Stimulated activated CD4-positive, alpha-beta T cell treated with anti-CD3 and anti-CD28 coated beads, Interleukin-4, amount 100 ng/mL, for 4 hours (primary cell): ENCODE results near the gene SLC24A4.

ENCODE experiments used
- DNase-seq, 2 experiments: peaks; one replicate each; pipeline ENCODE4 v3.0.0-alpha.2; 2020

The SLC24A4 gene, protein sequence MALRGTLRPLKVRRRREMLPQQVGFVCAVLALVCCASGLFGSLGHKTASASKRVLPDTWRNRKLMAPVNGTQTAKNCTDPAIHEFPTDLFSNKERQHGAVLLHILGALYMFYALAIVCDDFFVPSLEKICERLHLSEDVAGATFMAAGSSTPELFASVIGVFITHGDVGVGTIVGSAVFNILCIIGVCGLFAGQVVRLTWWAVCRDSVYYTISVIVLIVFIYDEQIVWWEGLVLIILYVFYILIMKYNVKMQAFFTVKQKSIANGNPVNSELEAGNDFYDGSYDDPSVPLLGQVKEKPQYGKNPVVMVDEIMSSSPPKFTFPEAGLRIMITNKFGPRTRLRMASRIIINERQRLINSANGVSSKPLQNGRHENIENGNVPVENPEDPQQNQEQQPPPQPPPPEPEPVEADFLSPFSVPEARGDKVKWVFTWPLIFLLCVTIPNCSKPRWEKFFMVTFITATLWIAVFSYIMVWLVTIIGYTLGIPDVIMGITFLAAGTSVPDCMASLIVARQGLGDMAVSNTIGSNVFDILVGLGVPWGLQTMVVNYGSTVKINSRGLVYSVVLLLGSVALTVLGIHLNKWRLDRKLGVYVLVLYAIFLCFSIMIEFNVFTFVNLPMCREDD

GRCh38 chr14:92323011-92323915 lies at the start of gene SLC24A4:
TSS of gene SLC24A4 (plus strand) at chr14:92323165. CDS start at chr14:92323831, 666 bp downstream.
- DNase-seq, result no peak

DNA sequence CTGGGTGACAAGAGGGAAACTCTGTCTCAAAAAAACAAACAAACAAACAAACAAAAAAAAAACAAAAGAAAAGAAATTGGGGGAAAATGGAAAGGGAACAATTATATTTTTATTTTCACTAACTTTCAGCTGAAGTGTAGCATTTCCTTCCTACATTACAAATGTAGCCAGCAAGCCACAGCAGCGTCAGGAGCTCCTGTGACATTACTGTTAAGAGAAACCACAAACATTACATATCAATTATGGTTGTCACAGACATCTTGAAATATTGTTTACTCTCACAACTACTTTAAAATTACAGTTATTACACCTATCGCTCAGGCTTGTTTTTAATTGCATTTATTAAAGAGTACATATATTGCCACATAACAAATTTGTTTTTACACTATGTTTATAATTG lies 49.8 kb upstream of the SLC24A4 start:
- DNase-seq, result no peak

- no peak for DNase-seq
These were observed 48.9 kb upstream of the SLC24A4 start for GRCh38 chr14:92274055-92274454.

GRCh38 chr14:92276074-92276473 lies 46.9 kb upstream of the SLC24A4 start:
- no peak for DNase-seq

DNA sequence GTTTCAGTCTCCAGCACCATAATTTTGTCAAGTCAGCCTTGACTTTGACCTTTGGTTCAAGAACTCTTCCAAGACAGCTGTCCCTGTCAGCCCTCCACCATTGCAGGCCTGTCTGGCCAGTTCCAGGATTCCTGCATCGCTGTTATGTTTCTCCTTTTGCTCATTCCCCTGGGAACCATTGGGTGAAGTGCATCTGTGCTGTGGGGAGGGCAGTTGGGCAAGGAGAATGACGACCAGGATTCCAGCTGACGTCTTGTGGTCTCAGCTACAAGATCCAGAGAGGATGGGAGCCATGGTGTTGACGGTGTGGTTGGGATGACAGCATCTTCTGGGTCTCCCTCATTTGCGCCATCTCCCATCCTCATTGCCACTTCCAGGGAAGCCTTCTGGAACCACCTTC lies 45.9 kb upstream of the SLC24A4 start:
- DNase-seq, result no peak

- DNase-seq, result no peak
These were observed 42.3 kb upstream of the SLC24A4 start for GRCh38 chr14:92280554-92281262.

DNA sequence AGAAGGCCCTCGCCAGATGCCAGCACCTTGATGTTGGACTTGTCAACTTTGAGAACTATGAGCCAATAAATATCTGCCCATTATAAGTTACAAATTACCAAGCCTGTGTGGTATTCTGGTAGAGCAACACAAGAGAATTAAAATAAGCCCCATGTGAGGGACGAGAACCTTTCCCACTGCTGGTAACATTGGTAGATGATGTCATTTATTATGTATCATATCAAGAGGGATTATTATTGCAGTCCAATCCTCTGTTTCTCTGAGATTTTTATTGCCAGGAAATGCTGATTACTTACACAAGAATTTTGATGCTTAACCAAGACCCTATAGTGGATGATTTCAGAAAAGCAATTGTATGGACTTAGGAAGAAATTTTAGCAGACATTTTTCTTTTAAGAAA lies 40.3 kb upstream of the SLC24A4 start:
- DNase-seq, result no peak

DNA sequence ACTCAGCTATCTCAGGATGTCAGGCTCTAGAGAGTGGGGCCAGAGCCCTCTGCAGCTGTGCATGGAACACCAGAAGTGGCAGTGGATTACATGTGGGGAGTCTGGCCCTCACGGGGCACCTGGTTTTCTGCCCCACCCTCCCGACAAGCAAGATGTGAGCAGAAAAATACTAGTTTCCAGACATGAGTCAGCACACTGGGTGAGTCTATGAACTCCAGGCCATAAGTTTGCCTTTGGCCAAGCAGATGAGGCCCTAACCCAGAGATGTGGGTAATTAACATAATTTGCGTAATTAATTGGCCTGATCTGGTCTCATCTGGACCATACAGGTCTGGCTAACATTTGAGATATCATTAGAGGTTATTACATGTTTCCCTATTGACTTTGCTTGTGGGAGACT lies 37.7 kb upstream of the SLC24A4 start:
- no peak for DNase-seq

DNA sequence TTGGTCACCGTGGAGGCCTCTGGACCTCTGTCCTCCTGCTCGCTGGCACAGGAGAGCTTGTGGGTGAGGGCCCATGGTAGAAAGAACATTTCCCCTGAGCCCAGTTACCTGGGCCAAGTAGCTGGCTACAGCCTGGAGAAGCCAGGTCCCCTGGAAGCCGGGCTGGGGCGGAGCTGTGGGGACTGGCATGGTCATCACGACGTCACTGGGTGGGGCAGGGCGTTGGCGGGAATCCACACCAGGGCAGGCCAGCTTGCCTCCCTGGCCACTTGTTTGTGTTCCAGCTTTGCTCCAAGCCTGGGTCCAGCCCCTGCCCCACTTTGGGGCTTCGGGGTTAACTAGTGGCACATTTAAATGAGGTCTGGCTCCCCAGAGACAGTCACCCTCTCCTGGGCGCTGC lies 35.0 kb upstream of the SLC24A4 start:
- DNase-seq, result no peak

- no peak for DNase-seq
These were observed 33.8 kb upstream of the SLC24A4 start for GRCh38 chr14:92288994-92289660.

DNA sequence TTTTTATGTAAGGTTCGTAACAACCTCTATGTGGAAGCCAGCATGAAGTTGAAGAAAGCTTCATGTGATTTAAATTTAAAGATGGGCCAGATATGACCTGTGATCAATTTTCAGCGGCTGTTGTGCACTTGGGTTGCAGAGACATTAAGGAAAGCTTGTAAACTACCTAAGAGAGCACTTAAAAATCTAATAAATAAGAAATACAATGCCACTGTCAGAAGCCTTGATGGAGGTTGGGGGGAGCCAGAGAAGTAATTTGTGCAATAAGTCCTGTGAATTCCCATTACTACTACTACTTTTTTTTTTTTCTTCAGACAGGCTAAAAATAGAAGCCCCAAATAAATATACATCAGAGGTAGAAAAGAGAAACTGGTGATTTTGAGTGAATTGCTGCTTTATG lies 30.3 kb upstream of the SLC24A4 start:
- DNase-seq, result no peak

- no peak for DNase-seq
These were observed 28.5 kb upstream of the SLC24A4 start for GRCh38 chr14:92294506-92294905.

GRCh38 chr14:92297818-92298595 lies 25.0 kb upstream of the SLC24A4 start:
- no peak for DNase-seq

DNA sequence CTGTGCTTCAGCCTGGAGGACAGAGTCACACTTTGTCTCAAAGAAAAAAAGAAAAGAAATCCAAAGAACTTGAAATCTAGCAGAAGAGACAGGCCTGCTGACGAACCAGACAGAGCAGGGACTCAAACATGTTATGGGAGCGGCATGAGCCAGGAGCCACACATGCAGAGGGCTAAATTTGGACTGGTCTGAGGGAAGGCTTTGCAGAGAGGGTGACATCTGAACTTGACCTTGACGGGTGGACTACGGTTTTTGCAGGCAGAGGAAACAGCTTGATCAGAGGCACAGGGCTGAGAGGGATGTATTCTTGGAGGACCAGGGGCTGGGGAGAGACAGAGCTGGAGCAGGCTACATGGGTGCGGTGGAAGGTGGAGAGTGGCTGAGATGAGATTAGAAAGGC lies 20.5 kb upstream of the SLC24A4 start:
- DNase-seq, result no peak

DNA sequence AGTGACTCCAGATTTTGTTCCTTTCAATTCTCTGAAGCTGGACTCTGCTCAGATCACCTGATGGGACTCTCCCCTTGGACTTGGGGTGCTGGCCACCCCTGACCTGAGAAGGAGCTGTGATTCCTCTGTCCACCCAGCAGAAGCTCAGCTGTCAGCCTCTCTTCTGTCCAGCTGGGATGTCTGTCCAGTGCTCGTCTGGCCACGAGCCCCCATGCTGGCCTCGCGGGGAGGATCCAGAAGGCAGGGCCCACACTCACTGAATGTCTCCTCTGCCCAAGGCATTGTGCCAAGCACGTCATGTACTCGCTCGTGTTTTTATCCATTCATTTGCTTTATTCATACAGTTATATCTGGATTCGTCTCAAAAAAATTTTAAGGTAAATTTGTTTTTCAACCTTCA lies 14.2 kb upstream of the SLC24A4 start:
- no peak for DNase-seq

DNA sequence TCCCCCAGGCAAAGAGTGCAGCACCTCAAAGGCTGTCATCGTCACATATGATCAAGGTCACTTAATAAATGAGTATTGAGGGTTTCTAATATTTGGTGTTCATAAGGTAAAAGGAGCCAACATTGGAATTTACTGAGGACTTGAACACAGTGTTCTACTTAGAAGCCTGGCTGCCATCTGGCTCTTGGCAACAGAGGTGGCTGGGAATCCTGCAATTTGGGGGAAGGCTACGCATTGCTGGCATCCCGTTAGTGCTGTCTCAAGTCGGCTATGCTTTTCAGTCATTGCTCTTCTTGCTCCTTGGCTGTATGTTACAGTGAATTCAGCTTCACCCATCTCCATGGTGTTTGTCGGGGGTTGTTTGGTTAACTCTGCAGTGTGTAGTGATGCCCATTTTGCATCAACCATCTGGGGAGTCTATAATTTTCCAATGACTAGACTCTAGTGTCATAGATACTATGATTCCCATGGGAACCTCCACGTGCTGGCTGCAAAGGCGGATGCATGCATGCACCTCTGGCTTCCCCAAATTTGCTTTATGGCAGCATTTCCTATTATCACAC lies 12.9 kb upstream of the SLC24A4 start:
- no peak for DNase-seq

DNA sequence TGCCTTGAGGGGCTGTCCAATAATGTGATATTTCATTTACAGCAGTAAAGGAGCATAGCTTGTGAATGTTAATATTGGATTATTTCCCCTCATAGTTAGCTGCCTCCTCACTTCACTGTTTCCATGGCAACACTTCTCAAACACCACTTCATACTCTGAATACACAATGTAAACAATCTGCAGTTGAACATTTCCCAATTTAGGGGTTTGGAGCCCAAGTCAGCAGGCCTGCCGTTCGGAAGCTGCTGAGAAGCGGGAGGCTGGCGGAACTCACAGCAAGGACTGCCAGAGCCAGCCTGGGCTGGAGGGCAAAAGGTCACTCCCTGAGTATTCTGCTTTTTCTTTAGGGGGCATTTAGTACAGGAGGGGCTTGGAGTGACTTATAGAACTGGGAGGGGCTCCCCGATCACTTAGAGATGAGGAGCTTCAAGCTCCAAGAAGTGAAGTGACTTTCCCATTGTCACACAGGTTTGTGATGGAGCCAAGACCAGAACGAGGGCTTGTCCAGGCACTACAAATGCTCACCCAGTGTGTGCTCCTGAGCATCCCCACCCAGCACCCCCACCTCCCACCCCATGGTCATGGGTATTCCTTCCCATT lies 12.1 kb upstream of the SLC24A4 start:
- no peak for DNase-seq

GRCh38 chr14:92314182-92314581 lies 8.8 kb upstream of the SLC24A4 start:
- no peak for DNase-seq

GRCh38 chr14:92315050-92315805 lies 7.7 kb upstream of the SLC24A4 start:
- DNase-seq, result no peak

DNA sequence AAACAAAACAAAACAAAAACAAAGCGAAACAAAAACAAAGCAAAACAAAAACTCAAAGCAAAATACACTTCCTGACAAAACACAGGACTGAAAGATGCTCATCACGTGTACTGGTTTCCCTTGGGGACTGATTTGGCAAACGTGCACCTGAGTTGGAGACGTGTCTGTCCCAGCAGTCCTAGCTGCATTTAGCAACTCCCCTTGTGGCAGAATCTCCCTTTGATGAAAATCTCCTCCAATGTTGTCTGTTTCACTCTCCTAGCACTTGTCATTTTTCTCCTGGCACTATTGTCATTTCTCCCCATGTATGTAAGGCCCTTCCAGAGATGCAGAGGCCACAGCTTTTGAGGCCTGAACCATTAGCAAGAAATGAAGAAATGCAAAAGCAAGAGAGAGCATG lies 6.8 kb upstream of the SLC24A4 start:
- DNase-seq, result no peak
